Erythroblast (primary cell): ENCODE results near the gene PDCD7.

Experiments
- GATA1 ChIP-seq: IDR thresholded peaks from 2 replicates; pipeline ENCODE4 v1.6.1; 2011; ENCODE audit warnings: low read depth, mild to moderate bottlenecking, control low read depth, low read length, moderate library complexity
- POLR2A ChIP-seq: IDR thresholded peaks from 2 replicates; pipeline ENCODE4 v1.6.1; 2011; ENCODE audit warnings: mild to moderate bottlenecking, low read length

DNA sequence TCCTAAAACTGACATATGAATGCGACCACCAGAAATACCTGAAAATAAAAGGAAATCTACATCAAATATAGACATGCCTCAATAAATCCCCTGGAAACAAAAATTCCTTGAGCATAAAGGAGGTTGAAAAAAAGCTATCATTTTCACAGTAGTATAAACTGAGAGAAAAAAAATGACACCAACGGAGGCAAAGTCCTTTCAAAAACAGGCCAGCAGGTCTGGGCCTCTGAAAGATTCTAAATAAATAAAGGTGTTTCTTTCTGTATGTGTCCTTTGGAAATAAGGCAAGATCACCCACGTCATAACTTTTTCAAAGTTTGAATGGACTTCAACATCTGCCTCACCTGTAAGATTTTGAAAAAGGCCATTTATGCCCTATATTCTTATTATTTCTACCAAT lies 46.6 kb upstream of the PDCD7 start:
- TF ChIP-seq POLR2A: no peak
- no peak for TF ChIP-seq GATA1
